ENCODE data around the gene ETFBKMT.
"Not testable (repeated sequence)": the region's sequence is repeated elsewhere in the genome, so short reads cannot be mapped to it uniquely, and the experiment has no call there.

The ETFBKMT gene

DNA sequence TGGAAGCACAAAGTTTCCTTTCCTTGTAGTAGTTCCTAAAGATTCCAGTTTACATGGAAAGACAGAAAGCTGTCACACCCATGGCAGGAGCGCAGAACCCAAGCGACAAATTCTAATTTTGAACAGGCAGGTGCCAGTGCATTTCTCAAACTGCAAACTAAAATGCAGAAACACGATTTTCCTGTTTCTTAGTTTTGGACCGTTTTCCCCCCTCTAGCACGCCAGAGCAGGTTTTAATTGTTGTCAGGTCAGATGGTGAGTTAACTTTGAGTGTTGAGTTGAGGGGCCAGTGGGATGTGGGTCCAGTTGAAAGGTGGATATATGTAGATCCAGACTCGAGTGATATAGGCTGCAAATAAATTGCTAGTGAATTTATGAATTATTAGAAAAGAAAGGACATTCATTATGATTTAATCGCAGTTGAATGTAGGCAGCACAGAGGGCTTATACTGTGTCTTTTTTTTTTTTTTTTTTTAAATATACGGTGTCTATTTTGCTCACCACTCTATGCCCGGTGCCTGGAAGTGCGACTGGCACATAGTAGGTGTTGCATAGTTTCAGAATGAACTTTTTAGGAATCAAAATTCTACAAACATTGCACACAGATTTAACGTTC, 909 bp upstream of the ETFBKMT start:
- no peak for DNase-seq

DNA sequence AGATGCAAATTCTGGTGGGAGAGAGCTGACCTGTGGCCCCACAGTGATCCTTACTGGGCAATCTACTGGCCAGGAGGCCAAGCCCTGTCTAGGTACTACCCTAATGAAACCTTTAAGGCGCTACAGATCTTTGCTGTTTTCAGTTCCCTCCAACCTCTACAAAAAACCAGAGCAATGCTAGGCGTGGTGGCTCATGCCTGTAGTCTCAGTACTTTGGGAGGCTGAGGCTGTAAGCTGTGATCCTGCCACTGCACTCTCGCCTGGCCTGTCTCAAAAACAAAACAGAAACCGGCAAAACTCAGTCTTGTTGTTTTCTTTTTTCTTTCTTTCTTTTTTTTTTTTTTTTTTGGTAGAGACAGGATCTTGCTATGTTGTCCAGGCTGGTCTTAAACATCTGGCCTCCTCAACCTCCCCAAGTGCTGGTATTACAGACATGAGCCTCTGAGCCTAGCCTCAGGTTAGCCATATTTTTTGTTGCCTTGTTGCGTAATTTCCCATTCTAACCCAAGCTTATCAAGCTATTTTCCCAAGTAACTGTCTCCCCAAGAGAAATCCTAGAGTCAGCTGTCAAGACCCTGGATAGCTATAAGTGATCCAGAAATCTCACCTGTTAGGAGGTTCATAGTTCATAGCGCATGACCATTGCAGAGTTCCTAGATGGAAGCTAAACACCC, 2.8 kb downstream of the ETFBKMT start:
- no peak for DNase-seq

- DNase-seq = no peak
These were observed 4.1 kb downstream of the ETFBKMT start for GRCh38 chr12:31663576-31663975.

GRCh38 chr12:31664038-31664437, 4.5 kb downstream of the ETFBKMT start:
- no peak for DNase-seq

- no peak for DNase-seq
These were observed 9.5 kb downstream of the ETFBKMT start for GRCh38 chr12:31669020-31669419.

GRCh38 chr12:31669582-31669981, 10.1 kb downstream of the ETFBKMT start:
- not testable (repeated sequence) for DNase-seq

DNA sequence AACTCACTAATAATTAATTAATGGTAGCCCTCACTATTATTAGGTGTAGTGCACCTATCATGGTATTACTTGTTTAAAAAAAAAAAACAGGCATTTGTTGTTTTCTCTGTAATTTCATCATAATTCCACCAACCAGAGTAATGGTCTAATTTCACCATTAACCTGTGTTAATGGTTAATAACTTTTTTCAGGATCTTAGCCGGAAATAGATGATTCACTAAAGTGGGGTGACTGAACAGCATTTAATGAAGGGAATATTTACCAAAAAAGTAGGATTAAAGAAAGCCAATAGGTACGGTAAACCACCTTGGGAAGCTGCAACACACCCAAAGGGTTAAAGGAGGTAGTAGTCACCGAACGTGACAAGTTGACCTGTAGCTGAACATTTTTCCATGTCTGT, 13.0 kb downstream of the ETFBKMT start:
- DNase-seq = no peak

DNA sequence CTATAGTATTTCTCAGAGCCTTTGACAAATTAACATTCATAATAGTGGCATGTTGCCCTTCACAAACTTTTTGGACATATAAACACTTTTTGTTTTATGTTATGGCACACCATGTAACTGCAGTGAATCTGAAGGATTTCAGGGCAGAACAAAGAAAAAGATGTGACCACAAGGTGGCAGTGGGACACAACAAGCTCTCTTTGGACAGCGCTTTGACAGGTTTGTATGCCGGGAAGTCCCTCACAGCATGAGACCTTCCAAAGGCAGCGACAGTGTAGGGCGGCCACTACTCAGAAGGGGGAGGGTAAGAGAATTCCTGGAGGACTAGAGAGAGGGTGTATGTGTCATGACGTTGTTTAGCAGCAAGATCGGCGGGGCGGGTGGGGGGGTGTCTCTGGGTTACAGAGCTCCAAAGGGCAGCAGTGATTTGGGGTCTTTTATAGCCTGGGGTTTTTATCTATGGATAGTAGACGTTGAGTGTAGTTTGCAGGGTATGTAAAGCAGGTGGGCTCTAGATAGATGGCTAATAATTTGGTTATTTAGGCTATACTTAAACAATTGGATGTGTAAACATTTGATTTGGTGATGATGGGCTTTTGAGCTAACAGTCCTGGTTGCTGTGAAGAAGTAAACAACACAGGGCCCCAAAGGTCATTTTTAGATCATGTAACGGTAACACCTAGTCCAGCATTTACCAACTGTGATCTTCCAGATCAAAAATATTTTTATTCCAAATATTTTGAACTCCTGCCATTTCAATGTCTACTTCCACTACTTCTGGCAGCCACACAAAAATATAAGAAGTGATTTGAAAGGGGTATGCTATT, 22.9 kb downstream of the ETFBKMT start:
- no peak for DNase-seq

- no peak for DNase-seq
These were observed 26.3 kb downstream of the ETFBKMT start for GRCh38 chr12:31685801-31686200.

DNA sequence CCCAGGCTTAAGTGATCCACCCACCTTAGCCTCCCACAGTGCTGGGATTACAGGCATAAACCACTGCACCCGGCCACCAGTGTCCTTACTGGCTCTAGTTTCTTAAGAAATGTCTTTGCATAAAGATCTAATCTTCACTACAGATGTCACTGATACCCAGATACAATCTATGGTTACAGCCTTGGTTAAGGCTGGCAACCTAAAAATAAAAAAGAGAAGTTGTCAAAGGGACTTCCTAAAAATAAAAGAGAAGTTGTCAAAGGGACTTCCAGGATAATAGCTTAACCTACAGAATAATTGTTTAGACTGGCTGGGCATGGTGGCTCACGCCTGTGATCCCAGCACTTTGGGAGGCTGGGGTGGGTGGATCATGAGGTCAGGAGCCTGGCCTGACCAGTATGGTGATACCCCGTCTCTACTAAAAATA, 27.6 kb downstream of the ETFBKMT start:
- no peak for DNase-seq

GRCh38 chr12:31689921-31690320, 30.4 kb downstream of the ETFBKMT start:
- DNase-seq = not testable (repeated sequence)

DNA sequence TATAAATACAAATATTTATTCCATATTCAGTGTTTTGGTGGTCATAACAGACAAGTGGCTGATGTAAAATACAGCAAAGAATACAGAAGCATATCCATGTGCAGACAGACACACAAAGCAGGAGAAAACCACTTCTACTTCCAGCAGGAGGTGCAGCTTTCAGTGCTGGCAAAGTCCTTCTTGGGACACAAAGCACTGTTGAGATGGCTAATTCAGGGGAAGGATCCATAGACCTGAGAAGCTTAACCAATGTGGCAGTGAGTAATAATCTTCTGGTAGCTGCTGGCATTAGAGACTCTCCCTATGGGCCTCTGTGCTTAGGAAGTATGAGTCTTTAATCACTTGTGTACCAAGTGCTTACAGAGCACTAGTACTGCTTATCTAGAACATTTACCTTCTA, 42.6 kb downstream of the ETFBKMT start:
- DNase-seq = no peak

DNA sequence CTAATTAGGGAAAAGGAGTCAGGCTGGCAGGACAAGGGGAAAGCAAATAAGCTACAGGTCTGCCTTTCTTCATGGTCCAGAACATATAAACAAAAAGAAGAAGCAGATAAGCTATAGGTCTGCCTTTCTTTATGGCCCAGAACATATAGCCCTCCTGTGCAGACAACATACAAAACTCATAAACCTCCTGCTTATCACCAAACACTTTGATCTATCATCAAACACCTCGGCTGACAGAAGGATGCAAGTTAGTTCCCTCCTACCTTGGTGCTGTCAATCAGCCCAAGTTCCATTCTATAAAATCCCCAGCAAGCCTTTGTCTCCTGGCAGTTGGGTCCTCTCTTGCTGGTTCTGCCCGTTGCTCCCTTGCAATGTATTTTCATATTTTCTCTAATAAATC, 46.1 kb downstream of the ETFBKMT start:
- no peak for DNase-seq

DNA sequence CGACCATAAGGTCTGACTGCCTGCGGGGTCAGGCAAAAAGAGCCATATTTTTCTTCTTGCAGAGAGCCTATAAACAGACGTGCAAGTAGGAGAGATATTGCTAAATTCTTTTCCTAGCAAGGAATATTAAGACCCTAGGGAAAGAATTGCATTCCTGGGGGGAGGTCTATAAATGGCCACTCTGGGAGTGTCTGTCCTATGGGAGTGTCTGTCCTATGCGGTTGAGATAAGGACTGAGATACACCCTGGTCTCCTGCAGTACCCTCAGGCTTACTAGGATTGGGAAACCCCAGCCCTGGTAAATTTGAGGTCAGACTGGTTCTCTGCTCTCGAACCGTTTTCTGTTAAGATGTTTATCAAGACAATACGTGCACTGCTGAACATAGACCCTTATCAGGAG, 48.6 kb downstream of the ETFBKMT start:
- not testable (repeated sequence) for DNase-seq

DNA sequence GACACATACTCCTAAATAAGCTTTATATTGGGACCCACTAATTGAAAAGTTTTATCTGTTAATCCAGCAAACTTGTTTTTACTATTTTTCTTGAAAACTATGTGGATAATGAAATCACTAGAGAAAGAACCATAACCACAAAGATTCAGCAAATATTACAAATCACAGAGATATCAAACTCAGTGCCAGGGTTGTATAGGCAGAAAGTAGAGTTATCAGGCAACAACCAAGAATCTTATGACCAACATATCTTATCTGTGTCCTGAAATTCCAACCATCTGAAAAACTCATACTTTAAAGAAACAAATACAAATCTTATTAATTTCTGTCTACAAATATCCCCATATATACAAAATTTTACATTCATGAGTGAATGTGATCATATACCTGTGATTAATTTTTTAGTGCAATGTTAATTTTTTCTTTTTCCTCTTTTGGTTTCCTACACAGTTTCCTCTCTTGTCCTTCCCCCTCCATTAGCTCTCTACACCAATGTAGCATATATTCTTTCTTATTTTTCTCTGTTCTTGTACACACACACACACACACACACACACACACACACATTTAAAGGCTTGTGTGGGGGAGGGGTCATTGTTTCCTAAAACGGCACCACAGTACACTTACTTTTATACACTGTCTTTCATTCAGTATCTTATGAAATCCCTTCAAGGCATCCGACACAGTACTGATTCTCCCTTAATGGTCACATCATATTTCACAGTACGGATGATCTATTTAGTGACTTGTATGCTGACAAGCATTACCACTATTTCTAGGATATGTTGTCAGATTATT, 50.7 kb downstream of the ETFBKMT start:
- DNase-seq = no peak

DNA sequence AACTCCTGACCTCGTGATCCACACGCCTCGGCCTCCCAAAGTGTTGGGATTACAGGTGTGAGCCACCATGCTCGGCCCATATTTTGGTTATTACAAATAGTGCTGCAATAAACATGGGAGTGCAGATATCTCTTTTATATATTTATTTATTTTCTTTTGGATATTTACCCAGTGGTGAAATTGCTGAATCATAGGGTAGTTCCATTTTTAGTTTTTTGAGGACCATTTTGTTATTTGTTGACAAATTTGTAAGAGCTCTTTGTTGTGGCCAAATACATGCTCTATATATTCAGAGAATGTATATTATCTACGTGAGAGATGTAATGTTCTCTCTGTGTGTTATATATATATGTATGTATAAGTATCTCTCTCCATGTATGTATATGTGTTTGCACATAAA, 53.4 kb downstream of the ETFBKMT start:
- DNase-seq = no peak

GRCh38 chr12:31714406-31715271, 55.2 kb downstream of the ETFBKMT start:
- DNase-seq = no peak

GRCh38 chr12:31715283-31715825, 55.9 kb downstream of the ETFBKMT start:
- no peak for DNase-seq

DNA sequence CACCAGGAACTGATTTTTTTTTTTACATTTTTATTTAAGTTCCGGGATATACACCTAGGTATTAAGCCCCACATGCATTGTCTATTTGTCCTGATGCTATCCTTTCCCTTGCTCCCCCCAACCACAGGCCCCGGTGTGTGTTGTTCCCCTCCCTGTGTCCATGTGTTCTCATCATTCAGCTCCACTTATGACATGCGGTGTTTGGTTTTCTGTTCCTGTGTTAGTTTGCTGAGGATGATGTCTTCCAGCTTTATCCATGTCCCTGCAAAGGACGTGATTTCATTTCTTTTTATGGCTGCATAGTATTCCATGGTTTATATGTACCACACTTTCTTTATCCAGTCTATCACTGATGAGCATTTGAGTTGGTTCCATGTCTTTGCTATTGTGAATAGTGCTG, 57.5 kb downstream of the ETFBKMT start:
- not testable (repeated sequence) for DNase-seq

DNA sequence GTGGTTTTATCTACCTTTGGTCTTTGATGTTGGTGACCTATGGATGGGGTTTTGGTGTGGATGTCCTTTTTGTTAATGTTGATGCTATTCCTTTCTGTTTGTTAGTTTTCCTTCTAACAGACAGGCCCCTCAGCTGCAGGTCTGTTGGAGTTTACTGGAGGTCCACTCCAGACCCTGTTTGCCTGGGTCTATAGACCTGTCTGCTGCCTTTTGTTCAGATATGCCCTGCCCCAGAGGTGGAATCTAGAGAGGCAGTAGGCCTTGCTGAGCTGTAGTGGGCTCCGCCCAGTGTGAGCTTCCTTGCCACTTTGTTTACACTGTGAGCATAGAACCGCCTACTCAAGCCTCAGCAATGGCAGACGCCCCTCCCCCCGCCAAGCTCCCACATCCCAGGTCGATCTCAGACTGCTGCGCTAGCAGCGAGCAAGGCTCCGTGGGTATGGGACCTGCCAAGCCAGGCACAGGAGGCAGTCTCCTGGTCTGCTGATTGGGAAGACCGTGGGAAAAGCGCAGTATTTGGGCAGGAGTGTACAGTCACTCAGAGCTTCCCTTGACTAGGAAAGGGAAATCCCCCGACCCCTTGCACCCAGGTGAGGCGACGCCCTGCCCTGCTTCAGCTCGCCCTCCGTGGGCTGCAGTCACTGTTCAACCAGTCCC, 59.2 kb downstream of the ETFBKMT start:
- not testable (repeated sequence) for DNase-seq

GRCh38 chr12:31722580-31722979, 63.1 kb downstream of the ETFBKMT start:
- DNase-seq = no peak
